HG03064 (cell line): ENCODE measurements around the gene HAPLN3.
"Not testable (repeated sequence)": the region's sequence is repeated elsewhere in the genome, so short reads cannot be mapped to it uniquely, and the experiment has no call there.

ENCODE experiments used
- ATAC-seq: cut with Tn5 transposase; IDR thresholded peaks from one replicate; pipeline ENCODE4 v1.9.1; 2021; ENCODE audit warnings: low read depth; ENCODE audit not compliant: unreplicated experiment

The HAPLN3 gene

GRCh38 chr15:88894819-88895767 is at the start of gene HAPLN3:
Gene HAPLN3, minus strand, starts transcription at chr15:88895544. Its CDS starts 8,246 bp downstream, at chr15:88887298.
- ATAC-seq: no peak

DNA sequence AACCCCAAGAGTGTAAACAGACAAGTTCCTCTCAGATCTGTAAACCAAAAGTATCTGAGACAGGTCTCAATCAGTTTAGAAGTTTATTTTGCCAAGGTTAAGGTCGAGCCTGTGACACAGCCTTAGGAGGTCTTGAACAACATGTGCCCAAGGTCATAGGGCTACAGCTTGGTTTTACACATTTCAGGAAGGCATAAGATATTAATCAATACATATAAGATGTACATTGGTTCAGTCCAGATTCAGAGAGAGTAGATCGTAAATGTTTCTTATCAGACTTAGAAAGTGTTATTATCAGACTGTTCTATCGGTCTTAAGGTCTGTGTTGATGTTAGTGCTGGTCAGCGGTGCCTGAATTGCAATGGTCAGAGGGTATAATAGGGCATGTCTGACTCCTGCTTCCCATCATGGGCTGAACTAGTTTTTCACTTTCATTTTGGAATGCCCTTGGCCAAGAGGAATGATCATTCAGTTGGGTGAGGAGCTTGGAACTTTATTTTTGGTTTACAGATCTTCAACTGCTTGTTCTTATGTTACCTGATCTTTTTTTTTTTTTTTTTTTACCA is 44.8 kb upstream of the HAPLN3 start:
- ATAC-seq: no peak

- no peak for ATAC-seq
Observed at GRCh38 chr15:88939486-88939806, 44.1 kb upstream of the HAPLN3 start.

DNA sequence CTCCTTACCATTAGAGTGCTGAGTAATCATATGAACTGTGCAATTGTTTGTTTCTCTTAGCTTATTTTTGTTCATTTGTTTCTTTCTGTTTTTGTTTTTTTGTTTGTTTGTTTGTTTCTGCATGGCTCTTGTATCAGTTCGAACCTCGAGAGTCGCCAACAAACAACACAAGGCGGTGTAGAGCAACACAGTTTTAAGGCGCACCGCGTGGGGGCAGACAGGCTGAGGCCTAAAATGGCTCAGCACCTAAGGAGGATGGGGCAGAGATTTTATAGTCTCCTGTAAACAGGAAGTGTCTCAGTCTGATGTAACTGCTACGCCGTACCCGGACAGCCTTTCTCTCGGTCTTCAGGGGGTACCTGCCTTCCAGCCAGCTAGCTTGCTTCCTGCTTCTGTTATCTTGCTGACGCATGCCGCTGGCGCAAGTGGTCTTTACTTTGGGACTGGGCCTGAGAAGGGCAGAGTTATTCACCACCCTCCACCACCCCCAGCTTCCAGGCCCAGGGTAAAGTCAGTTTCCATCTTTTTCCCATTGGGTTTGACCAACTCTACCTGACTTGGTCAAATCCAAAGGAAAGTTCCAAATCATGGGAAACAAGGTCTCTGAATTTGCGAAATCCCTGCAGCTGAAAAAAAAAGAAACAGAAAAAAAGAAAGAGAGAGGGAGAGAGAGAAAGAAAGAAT is 43.6 kb upstream of the HAPLN3 start:
- no peak for ATAC-seq

- ATAC-seq: not testable (repeated sequence)
Observed at GRCh38 chr15:88934449-88934848, 39.1 kb upstream of the HAPLN3 start.

GRCh38 chr15:88932875-88933330 is 37.6 kb upstream of the HAPLN3 start:
- ATAC-seq: no peak

DNA sequence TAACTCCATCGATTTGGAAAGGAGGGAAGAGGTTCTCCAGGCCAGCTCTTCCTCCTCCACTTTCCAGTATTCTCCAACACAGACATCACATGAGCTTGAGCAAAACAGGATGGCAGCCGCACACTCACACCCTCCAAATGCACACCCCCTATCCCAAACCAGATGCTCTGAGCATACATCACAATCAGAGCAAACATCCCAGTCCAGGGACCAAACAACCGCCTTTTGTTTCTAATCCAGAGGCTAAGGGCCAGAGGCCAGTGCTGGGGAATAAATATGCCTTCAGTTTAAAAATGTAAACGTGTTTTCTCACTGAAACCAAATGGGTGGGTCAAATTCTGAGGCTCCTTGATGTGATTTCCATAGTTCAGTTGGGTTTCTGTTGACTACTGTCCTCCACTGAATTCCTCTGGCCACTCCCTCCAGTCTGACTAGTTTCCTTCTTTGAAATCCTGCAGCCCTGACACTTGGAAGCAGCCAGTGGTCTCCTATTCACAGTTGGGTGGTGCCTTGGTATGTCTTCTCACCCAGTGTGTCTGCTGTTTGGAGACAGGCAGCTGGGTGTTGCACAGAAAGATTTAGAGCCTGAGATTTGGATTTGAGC is 37.0 kb upstream of the HAPLN3 start:
- no peak for ATAC-seq

DNA sequence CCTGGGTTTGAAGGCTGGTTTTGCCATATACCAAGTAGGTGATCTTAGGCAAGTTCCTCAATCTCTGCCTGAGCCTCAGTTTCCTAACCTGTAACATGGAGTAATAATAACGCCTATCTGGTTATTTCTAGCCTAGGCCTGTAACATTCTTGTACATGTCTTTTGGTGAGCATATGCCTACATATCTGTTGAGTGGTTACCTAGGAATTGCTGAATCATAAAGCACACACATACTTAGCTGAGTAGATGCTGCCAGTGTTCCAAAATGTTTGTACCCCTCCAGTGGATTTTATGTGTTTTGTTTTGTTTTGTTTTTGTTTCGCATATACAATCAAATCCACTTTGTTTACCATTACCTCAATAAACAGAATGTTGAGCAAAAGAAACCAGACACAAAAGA is 35.2 kb upstream of the HAPLN3 start:
- ATAC-seq: no peak

GRCh38 chr15:88929358-88930098 is 34.2 kb upstream of the HAPLN3 start:
- not testable (repeated sequence) for ATAC-seq

DNA sequence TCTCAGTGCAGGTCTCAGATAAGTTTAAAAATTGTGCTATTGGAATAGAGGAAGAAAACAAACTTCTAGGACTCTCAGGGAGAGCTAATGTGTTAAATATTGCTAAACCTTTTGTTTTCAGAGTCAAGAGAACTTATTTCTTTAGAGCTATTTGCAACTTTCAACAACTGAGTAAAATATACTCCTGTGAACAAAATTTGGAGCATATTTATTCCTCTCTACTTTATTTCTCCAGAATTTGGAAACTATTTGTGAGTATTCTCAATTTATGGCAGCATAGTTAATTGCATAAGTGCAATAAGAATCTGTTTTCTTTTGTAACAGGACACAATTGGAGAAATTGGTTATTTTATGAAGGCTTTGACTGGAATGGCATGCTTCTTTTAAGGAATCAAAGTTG is 32.8 kb upstream of the HAPLN3 start:
- ATAC-seq: not testable (repeated sequence)

- not testable (repeated sequence) for ATAC-seq
Observed at GRCh38 chr15:88925648-88926047, 30.3 kb upstream of the HAPLN3 start.

DNA sequence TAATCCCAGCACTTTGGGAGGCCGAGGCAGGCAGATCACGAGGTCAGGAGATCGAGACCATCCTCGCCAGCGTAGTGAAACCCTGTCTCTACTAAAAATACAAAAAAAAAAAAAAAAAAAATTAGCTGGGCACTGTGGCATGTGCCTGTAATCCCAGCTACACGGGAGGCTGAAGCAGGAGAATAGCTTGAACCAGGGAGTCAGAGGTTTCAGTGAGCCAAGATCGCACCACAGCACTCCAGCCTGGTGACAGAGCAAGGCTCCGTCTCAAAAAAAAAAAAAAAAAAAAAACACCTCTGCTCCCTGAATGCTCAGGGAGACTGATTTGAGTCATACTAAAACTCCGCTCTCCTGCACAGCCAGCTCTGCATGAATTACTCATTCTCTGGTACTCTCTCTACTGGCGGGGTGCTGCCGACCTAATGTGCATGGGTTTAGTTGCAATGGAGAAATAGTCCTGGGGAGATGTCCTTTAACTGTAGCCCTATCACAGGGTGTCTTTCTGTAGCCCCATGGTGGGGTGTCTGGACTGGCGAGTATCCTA is 25.6 kb upstream of the HAPLN3 start:
- ATAC-seq: not testable (repeated sequence)

GRCh38 chr15:88920186-88920891 is 25.0 kb upstream of the HAPLN3 start:
- no peak for ATAC-seq

GRCh38 chr15:88918738-88919137 is 23.4 kb upstream of the HAPLN3 start:
- no peak for ATAC-seq

DNA sequence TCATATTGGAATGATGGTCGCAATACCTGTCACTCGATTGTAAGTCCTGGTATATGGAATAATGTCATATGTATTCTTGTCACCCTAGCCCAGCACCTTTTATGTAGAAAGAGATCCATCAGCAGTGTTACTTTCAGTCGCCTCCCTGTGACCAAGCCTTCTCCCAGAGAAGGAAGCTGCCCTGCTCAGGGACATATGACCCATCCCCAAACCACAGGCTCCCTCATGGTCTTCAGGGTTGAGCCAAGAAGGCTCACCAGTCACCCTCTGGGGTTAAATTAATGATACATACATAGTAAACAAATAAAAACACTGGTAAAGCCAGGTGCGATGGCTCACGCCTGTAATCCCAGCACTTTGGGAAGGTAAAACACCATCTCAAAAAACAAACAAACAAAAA is 22.4 kb upstream of the HAPLN3 start:
- ATAC-seq: no peak

DNA sequence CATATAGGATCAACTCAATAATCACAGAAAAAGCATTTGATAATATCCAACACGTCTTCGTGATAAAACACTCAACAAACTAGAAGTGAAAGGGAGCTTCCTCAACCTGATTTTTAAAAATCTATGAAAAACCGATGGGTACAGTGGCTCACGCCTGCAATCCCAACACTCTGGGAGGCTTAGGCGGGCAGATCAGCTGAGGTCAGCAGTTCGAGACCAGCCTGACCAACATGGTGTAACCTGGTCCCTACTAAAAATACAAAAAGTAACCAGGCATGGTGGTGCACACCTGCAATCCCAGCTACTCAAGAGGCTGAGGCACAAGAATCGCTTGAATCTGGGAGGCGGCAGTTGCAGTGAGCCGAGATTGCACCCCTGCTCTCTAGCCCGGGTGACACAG is 20.0 kb upstream of the HAPLN3 start:
- ATAC-seq: no peak

GRCh38 chr15:88913850-88914169 is 18.5 kb upstream of the HAPLN3 start:
- no peak for ATAC-seq

DNA sequence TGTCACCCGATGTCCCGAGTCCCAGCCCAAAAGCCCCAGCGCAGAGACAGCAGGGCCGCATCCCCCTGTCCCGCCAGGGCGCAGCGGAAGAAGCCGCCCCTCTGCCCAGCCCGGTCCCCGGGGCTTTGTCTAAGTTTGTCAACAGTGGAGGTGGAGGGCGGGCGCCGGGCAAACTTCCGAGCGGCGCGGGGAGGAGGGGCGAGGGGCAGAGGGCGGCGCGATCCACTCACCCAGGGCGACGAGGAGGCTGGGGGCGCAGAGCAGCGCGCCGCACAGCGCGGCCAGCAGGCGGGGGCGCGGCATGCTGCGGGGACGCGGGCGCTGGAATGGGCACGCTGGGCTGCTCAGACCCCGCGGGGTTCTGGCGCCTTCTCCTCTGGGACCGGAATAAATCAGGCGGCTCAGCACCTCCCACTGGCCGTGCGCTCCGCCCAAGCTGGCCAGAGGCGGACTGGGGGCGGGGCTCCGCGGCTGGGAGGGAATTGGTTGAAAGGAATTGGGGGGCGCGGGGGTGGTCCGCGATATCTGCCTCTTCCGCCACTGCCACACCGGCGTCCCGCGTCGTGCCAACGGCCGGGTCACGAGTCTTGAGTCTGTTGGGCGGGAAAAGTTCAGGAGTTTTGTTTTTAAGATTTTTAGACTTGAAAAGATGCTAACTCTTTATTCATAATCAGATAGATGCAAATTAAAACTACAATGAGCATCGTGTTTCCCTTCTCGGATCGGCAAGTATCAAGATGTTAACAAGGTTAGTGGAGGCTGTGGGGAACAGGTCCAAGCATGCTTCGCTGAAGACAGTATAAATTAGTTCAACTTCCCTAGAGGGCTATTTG is 17.9 kb upstream of the HAPLN3 start, which contains the start of gene MFGE8:
Gene MFGE8 (minus strand): TSS at position 363 of the 833 bp plus-strand sequence. CDS start 60 bp downstream, at position 303.
- ATAC-seq: peak; percentile 87
